NCI-H1092 (cell line): ENCODE results near the gene CHRNA10.

ENCODE experiments used
- DNase-seq: peaks from one replicate; lab custom pipeline; 2025; lab: John Stamatoyannopoulos, UW

The CHRNA10 gene

DNA sequence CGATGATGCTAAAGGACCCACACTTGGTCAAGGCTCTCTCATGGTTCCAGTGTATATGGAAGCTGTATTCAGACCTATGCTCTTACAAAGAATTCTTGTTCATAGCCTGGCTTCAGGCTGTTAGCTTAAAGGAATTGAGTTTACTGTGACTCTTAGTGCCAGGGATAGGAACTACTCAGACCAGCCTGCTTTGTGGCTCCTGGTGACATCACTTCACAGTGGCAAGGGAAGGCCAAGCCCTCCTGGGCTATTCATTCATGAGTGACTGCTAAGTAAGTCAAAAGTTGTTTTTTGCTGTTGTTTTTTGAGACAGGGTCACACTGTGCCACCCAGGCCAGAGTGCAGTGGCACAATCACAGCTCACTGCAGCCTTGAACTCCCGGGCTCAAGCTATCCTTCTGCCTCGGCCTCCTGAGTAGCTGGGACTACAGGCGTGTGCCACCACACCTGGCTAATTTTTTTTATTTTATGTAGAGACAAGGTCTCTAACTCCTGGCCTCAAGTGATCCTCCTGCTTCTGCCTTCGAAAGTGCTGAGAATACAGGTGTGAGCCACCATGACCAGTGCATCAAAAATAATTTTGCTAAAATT, 39.0 kb downstream of the CHRNA10 start:
- DNase-seq, result no peak

DNA sequence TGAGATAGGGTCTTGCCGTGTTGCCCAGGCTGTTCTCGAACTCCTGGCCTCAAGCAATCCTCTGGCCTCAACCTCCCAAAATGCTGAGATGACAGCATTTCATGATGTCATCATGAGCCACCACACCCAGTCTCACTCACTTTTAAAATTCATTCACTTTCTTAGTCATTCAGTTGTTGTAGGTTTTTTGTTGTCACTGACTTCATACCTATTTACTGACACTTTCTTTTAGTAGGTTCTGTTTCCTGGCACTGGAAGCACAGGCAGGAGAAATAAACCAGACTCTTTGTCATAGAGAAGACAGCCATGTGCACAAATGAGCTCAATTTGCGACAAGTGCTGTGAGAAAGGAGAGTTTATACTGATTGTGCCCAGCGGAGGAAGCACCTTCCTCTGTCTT, 39.9 kb downstream of the CHRNA10 start:
- DNase-seq, result no peak

DNA sequence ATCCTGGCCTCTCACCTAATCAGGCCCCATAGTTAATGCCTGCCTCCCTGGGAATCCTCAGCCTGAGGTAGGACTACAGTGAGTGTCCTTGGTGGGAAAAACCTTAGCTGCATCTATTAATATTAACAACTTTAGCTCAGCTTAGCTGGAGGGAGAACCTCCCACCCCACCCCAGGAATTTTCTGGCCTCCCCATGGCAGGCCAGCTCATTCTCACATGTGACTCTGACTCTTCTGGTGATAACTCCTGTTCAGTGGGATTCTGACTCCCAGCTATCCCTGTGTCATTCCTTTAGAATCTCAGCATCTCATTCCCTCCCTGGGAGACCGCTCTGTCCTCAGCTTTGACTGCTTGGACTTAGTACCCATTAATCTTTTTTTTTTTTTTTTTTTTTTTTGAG, 43.9 kb downstream of the CHRNA10 start:
- DNase-seq, result no peak

DNA sequence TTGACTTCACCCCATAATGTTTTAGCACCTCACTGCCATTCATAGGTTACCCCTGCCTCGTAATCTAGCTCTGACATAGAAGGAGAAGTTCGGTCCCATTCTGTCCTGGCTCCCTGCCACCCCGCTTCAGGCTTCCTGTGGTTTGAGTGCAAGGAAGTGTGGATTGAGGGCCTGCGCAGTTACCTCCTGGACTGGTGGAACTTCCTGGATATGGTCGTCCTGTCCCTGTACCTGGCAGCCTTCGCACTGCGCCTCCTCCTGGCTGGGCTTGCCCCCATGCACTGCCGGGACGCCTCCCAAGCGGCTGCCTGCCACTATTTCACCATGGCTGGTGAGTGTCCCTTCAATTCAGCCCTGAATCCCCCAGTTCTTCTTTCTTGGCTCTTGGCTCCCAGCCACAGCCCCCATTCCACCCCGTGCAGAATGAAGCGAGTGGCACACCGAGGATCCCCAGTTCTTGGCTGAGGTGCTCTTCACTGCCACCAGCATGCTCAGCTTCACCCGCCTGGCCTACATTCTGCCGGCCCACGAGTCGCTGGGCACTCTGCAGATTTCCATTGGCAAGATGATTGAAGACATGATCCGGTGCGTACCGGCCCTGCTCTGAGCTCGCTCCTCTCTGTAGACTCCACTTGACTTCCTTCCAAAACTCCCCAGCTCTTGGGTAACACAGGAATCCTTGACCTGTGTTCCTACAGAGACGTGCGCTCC, 44.8 kb downstream of the CHRNA10 start:
- no peak for DNase-seq

DNA sequence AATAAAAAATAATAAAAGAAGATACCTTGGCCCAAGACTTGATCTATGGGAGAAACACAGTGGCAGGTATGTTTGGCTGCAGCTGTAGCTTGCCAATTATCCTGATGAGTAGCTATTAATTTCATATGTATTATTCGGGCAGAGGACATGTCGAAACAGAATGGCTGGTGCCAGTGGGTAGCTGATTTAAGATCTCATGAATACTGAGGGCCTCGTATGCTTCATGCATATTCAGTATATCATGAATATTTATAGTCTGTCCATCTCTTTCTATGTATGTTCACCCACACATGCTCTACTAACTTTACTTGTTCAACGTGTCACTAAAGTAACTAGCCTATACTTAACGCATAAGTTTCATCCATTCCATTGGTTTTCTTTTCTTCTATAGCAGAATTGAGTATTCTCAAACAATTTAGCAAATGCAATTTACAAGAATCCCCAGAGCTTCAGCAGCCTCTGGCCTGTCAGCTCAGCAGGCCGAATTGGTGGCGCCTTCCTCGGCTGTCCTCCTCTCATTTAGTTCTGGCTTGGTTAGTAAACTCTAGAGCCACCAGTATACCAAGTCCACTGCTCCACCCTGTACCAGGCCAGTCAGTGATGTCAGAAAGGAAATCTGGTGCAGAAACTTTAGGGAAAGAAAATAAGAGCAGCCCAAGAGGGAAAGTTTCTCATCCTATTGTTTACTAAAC, 47.3 kb downstream of the CHRNA10 start:
- no peak for DNase-seq

DNA sequence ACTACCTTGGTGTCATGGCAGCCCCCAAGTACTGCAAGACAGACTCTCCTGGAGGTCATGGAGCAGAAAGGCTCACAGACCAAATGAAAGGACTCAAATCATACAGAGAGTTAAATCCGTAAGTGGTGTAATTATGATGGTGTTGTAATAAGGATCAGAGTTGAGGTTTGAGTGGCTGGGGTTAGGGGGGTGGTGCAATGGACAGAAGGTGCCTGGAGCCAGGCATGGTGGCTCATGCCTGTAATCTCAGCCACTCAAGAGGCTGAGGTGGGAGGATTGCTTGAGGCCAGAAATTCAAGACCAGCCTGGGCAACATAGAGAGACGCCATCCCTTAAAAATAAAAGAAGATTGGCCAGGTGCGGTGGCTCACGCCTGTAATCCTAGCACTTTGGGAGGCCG, 48.1 kb downstream of the CHRNA10 start:
- no peak for DNase-seq

DNA sequence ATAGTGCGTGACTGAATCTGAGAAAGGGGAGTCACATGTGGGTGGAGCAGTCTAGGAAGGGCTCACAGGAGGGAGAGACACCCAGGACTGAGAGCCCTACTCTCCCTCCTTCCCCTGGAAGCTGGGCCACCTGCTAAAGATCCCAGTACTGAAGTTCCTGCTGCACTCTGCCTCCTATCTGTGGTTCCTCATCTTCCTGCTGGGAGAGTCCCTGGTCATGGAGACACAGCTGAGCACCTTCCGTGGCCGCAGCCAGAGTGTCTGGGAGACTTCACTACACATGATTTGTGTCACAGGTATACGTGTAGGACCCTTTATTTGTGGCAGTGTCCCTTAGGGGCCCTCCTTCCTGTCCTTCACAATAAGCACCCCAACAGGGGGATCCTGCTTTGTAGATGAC, 48.7 kb downstream of the CHRNA10 start:
- no peak for DNase-seq

GRCh38 chr11:3617990-3618389, 53.2 kb downstream of the CHRNA10 start:
- DNase-seq, result no peak

DNA sequence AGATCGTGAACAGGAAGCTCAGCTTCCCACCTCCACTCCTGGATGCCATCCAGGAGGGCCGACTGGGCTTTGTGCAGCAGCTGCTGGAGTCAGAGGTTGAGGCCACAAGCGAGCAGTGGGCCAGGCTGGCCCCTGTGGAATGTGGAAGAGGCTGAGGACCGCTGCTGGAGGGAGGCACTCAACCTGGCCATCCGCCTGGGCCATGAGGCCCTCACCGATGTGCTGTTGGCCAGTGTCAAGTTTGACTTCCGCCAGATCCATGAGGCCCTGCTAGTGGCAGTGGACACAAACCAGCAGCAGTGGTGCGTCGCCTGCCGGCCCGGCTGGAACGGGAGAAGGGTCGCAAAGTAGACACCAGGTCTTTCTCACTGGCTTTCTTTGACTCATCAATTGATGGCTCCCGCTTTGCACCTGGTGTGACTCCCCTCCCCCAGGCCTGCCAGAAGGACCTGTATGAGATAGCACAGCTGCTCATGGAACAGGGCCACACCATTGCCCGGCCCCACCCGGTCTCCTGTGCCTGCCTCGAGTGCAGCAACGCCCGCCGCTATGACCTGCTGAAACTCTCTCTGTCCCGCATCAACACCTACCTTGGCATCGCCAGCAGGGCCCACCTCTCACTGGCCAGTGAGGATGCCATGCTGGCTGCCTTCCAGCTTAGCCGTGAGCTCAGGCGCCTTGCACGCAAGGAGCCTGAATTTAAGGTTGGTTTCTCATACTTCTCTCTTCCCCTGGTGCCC, 54.3 kb downstream of the CHRNA10 start:
- DNase-seq, result no peak

GRCh38 chr11:3615998-3616397, 55.2 kb downstream of the CHRNA10 start:
- DNase-seq, result no peak
